SIG-M5 treated with dmso at 0.1 percent for 504 hours (cell line): ENCODE data around the gene IQCE.

Experiments
- DNase-seq: peaks from one replicate; lab custom pipeline; 2025; ENCODE audit not compliant: unreplicated experiment; lab: John Stamatoyannopoulos, UW

The IQCE gene

GRCh38 chr7:2660359-2661095 is 101.7 kb downstream of the IQCE start:
- no peak for DNase-seq

GRCh38 chr7:2661096-2661449 is 102.3 kb downstream of the IQCE start:
- DNase-seq: no peak

GRCh38 chr7:2661602-2662272 is 103.0 kb downstream of the IQCE start:
- no peak for DNase-seq

- DNase-seq: no peak
Observed at GRCh38 chr7:2662273-2663120, 103.7 kb downstream of the IQCE start.

- no peak for DNase-seq
Observed at GRCh38 chr7:2663121-2663886, 104.5 kb downstream of the IQCE start.

- no peak for DNase-seq
Observed at GRCh38 chr7:2663960-2664359, 105.2 kb downstream of the IQCE start.
